HepG2 (cell line): ENCODE measurements around the gene DRAP1. TPM values are rescaled to one million over a fixed set of nuclear protein-coding genes. Genes with fewer than 3 reads are reported as not detected.
A peak's percentile ranks its signal among the peaks of the same experiment; 100 is the strongest.

Source experiments
- ATAC-seq: fragments of 200-7000 bp; cut with Tn5 transposase; 3 replicates; pipeline ENCODE4 v1.9.1; 2020; ENCODE audit warnings: mild to moderate bottlenecking, moderate library complexity
- BruUV-seq: library from RNA; stranded (reverse); fragments of 400-500 nt; replicated peaks from 2 replicates; lab custom pipeline; 2021; lab: Mats Ljungman, UMichigan
- CTCF ChIA-PET: fragments of 300-600 bp; formaldehyde crosslinking; extraction: SDS; loops from one replicate; lab custom pipeline; 2021; ENCODE audit warnings: low total read pairs, inconsistent platforms, low intra/inter-chr PET ratio; lab: Yijun Ruan, JAX
- POLR2A ChIA-PET: fragments of 350-600 bp; sonication (Branson Sonifier 250); formaldehyde crosslinking; loops from one replicate; lab custom pipeline; 2020; ENCODE audit warnings: antibody characterized with exemption, inconsistent platforms; lab: Yijun Ruan, JAX
- DNase-seq: peaks from one replicate; pipeline ENCODE4 v3.0.0-alpha.2; 2015; ENCODE audit warnings: low spot score
- FAIRE-seq: peaks from 3 replicates; lab custom pipeline; 2011; peaks lifted over from hg19 to GRCh38; lab: Jason Lieb, UNC
- H2AFZ ChIP-seq: one replicate; pipeline ENCODE4 v1.6.1; 2011; ENCODE audit warnings: low read length, inconsistent platforms
- H3K27ac ChIP-seq: fragments of 300-600 bp; 3 replicates; pipeline ENCODE4 v1.8.0; 2011; ENCODE audit warnings: mixed run types, mild to moderate bottlenecking, mixed read lengths, low read length, inconsistent platforms; ENCODE audit not compliant: insufficient read depth; ENCODE audit errors: extremely low read length
- H3K27me3 ChIP-seq, 2 experiments: fragments of 200-600 bp in 1 of 2; 2 replicates in 1 of 2; 3 replicates in 1 of 2; pipeline versions ENCODE4 v1.6.0 to v1.8.0; 2011; ENCODE audit warnings: low read length in 2 of 2, mild to moderate bottlenecking in 2 of 2, moderate library complexity in 2 of 2, inconsistent platforms in 1 of 2; ENCODE audit not compliant: insufficient read depth in 2 of 2, control insufficient read depth in 1 of 2
- H3K36me3 ChIP-seq, 2 experiments: fragments of 200-600 bp in 1 of 2; replicated peaks in 1 of 2; 2 replicates in 1 of 2; 3 replicates in 1 of 2; pipeline versions ENCODE4 v1.5.1 to v1.8.0; 2011; ENCODE audit warnings: low read length in 2 of 2, inconsistent platforms in 1 of 2; ENCODE audit not compliant: insufficient read depth in 2 of 2, control insufficient read depth in 1 of 2
- H3K4me1 ChIP-seq: 2 replicates; pipeline ENCODE4 v1.5.1; 2012; ENCODE audit warnings: low read length, inconsistent platforms; ENCODE audit not compliant: insufficient read depth
- H3K4me2 ChIP-seq: 2 replicates; pipeline ENCODE4 v1.6.0; 2011; ENCODE audit warnings: low read depth, low read length, inconsistent platforms
- H3K4me3 ChIP-seq, 3 experiments: fragments of 200-600 bp in 1 of 3; sonication (generic), shearing (Covaris generic) in 1 of 3; replicated peaks in 1 of 3; 2 replicates each; pipeline ENCODE4 v1.5.1; 2011 to 2016; ENCODE audit warnings: low read length in 3 of 3, inconsistent platforms in 2 of 3, low read depth in 2 of 3, mild to moderate bottlenecking in 2 of 3, control low read depth in 1 of 3, mixed read lengths in 1 of 3; ENCODE audit not compliant: insufficient read depth in 1 of 3
- H3K79me2 ChIP-seq: one replicate; pipeline ENCODE4 v1.6.1; 2011; ENCODE audit warnings: low read length, inconsistent platforms; ENCODE audit not compliant: insufficient read depth
- H3K9ac ChIP-seq: 2 replicates; pipeline ENCODE4 v1.6.0; 2011; ENCODE audit warnings: mild to moderate bottlenecking, low read depth, low read length, inconsistent platforms; ENCODE audit not compliant: insufficient read depth
- H3K9me3 ChIP-seq: 2 replicates; pipeline ENCODE4 v1.5.1; 2012; ENCODE audit warnings: mild to moderate bottlenecking, low read length
- H4K20me1 ChIP-seq: 2 replicates; pipeline ENCODE4 v1.6.0; 2011; ENCODE audit warnings: inconsistent platforms, mild to moderate bottlenecking, low read length, moderate library complexity; ENCODE audit not compliant: insufficient read depth
- AGO2 ChIP-seq: fragments of 200-400 bp; formaldehyde crosslinking; optimal IDR thresholded peaks from 2 replicates; pipeline ENCODE3; 2017; ENCODE audit warnings: mild to moderate bottlenecking, low read depth, low read length, moderate library complexity
- EZH2 ChIP-seq: conservative IDR thresholded peaks from 2 replicates; pipeline ENCODE4 v1.6.1; 2012; ENCODE audit warnings: mild to moderate bottlenecking, low read depth, low read length, moderate library complexity
- RBFOX2 ChIP-seq: fragments of 200-400 bp; formaldehyde crosslinking; IDR thresholded peaks from 2 replicates; pipeline ENCODE4 v1.6.1; 2017; ENCODE audit warnings: low read depth, mild to moderate bottlenecking, low read length
- ZKSCAN1 ChIP-seq: fragments of 150-350 bp; IDR thresholded peaks from 2 replicates; pipeline ENCODE4 v1.6.1; 2014; ENCODE audit warnings: low read length
- ZNF142 ChIP-seq: sonication (generic); formaldehyde crosslinking; IDR thresholded peaks from 2 replicates; pipeline ENCODE4 v1.4.0; 2020; ENCODE audit warnings: missing genetic modification reagents
- ZNF234 ChIP-seq: sonication (generic); formaldehyde crosslinking; conservative IDR thresholded peaks from 2 replicates; pipeline ENCODE4 v1.5.1; 2020; ENCODE audit warnings: mild to moderate bottlenecking, missing genetic modification reagents
- ZNF431 ChIP-seq: sonication (generic); formaldehyde crosslinking; IDR thresholded peaks from 2 replicates; pipeline ENCODE4 v1.9.0; 2022; ENCODE audit warnings: missing genetic modification reagents, low read depth, mild to moderate bottlenecking, borderline replicate concordance
- WGBS: methylation state at CpG from one replicate; pipeline ENCODE4 v1.1.6; 2017; ENCODE audit warnings: low lambda C conversion rate; 5-methylcytosine and 5-hydroxymethylcytosine counted together
- in situ Hi-C: cut with HindIII; loops from 2 replicates; pipeline ENCODE4 v1.10.0; 2017; ENCODE audit warnings: low pct_unique_long_range_greater_than_20kb; ENCODE audit not compliant: extremely low pct_ligation_motif_present
- intact Hi-C: fragments of 100-400 bp; cut with micrococcal nuclease; formaldehyde crosslinking; loops from one replicate; pipeline ENCODE4 v1.10.0; 2022; ENCODE audit not compliant: unreplicated experiment
- polyA plus RNA-seq, 8 experiments: library from polyadenylated mRNA; depleted of rRNA in 3 of 8; stranded (reverse) in 7 of 8; unstranded in 1 of 8; fragments of >200 nt; fragmentation: Illumina TruSeq in 4 of 8; extraction: Trizol in 4 of 8; gene quantifications; 2 replicates each; pipeline versions ENCODE4 v1.2.1 to v1.2.3, GENCODE V29; 2011 to 2016; ENCODE audit warnings: low read depth in 4 of 8, missing spikeins in 1 of 8, mixed read lengths in 1 of 8; ENCODE audit not compliant: insufficient read depth in 1 of 8
- total RNA-seq, 5 experiments: library from RNA; depleted of rRNA; stranded (reverse); fragments of >200 nt; fragmentation: Illumina TruSeq; extraction: Trizol; gene quantifications; 2 replicates each; pipeline ENCODE4 v1.2.3, GENCODE V29; 2016; ENCODE audit warnings: low read depth in 1 of 5

The DRAP1 gene
- total and polyA plus RNA-seq, 2 of the 13 experiments (the other 11 are each of a cell fraction or from before 2014, with no cell fraction given) = 46.8 to 52.3 TPM

DNA sequence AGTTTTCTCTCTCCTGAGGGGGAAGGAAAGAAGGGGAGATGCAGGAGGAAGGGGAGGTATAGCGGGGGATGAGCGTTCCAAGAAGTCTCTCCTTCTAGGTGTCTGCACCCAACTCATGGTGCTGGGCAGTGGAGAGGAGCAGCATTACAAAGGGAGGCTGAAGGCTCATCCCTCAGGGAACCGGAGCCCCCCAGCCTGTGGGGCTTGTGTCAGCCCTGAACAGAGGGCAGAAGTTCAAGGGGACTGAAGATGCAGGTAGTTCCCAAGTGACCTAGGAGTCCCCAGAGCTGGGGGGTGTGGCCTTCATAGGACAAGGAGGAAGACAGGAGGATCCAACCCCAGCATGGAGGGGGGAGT lies 2.2 kb upstream of the DRAP1 start:
- FAIRE-seq (no peak), DNase-seq (no peak)
- Histone ChIP-seq H2AFZ (no peak overlapping the region), H3K4me3 (peak overlapping the region in 2 of 3 experiments; percentile 88 to 98; a peak in 1 of 6 replicates), H3K36me3 (no peaks in the 10 kb centered on the region; a peak in 1 of 5 replicates), H3K27ac (no peak overlapping the region), H3K27me3 (peaks cover 0 to 2% of the 10 kb centered on the region in 2 experiments; a peak in 1 of 5 replicates), H4K20me1 (no peaks in the 10 kb centered on the region), H3K4me2 (peak overlapping the region; percentile 73; the same call in 1 of the 2 replicates)
- ChIA-PET CTCF (no interaction called here), POLR2A (interaction anchor here (0.6 to 5.0 kb wide), 5 partner anchors 8 to 44 kb away, joined by 3 to 59 read pairs (median 8); partner anchors contain the start of genes CCDC85B, FIBP and FOSL1)
- BruUV-seq = no TSS peak
- intact Hi-C loops (no loop called here), in situ Hi-C loops (no loop called here)
- WGBS = 100% methylated on average over 2 of the region's 3 CpGs
- TF ChIP-seq EZH2 = no peak
- TF ChIP-seq, all 625 proteins: peak for 0
- Histone ChIP-seq H3K9me3 (no peaks in the 10 kb centered on the region), H3K79me2 (peaks cover 11% of the 10 kb centered on the region), H3K9ac (no peak overlapping the region), H3K4me1 (peaks cover 59% of the 10 kb centered on the region)
- ATAC-seq = no peak

GRCh38 chr11:65917434-65918210 lies 1.6 kb upstream of the DRAP1 start:
- in situ Hi-C loops (no loop called here), intact Hi-C loops (loop anchor here (2.0 kb wide), 1 partner anchor 27 kb away; the partner anchor contains the start of gene CCDC85B)
- Histone ChIP-seq H3K79me2 (peaks cover 11% of the 10 kb centered on the region), H3K4me3 (peak overlapping the region; percentile 88 to 98 (median 92)), H3K4me2 (peak overlapping the region; percentile 73), H3K27ac (peak overlapping the region; percentile 75), H3K9ac (peak overlapping the region; percentile 98), H3K36me3 (no peaks in the 10 kb centered on the region; a peak in 1 of 5 replicates), H2AFZ (no peak overlapping the region), H4K20me1 (no peaks in the 10 kb centered on the region), H3K9me3 (no peaks in the 10 kb centered on the region), H3K4me1 (peaks cover 53% of the 10 kb centered on the region), H3K27me3 (peaks cover 0 to 2% of the 10 kb centered on the region in 2 experiments; a peak in 1 of 5 replicates)
- CTCF ChIA-PET = no interaction called here
- FAIRE-seq (no peak), ATAC-seq (no peak), DNase-seq (no peak)
- no TSS peak for BruUV-seq
- WGBS = 95% methylated on average over 18 of the region's 35 CpGs
- POLR2A ChIA-PET = interaction anchor here (0.6 to 5.0 kb wide), 7 partner anchors 9 to 43 kb away, joined by 3 to 59 read pairs (median 5); partner anchors contain the start of genes CCDC85B, FIBP and FOSL1
- TF ChIP-seq ZNF431 (no peak), RBFOX2 (peak; percentile 72), ZNF142 (CRISPR knock-in tag) (no peak), AGO2 (peak; percentile 77), ZKSCAN1 (no peak), ZNF234 (0 out of 2 replicates have a peak, but pooled peaks have one; percentile 29)
